Measurements from ENCODE around the gene PCNX2. TPM values are rescaled to one million over a fixed set of nuclear protein-coding genes. Genes with fewer than 3 reads are reported as not detected.

PCNX2 gene
- total and polyA plus RNA-seq, 2 donors (not counting 3 experiments of a cell fraction or from before 2014, with no cell fraction given) = 6.6 to 11.0 TPM

DNA sequence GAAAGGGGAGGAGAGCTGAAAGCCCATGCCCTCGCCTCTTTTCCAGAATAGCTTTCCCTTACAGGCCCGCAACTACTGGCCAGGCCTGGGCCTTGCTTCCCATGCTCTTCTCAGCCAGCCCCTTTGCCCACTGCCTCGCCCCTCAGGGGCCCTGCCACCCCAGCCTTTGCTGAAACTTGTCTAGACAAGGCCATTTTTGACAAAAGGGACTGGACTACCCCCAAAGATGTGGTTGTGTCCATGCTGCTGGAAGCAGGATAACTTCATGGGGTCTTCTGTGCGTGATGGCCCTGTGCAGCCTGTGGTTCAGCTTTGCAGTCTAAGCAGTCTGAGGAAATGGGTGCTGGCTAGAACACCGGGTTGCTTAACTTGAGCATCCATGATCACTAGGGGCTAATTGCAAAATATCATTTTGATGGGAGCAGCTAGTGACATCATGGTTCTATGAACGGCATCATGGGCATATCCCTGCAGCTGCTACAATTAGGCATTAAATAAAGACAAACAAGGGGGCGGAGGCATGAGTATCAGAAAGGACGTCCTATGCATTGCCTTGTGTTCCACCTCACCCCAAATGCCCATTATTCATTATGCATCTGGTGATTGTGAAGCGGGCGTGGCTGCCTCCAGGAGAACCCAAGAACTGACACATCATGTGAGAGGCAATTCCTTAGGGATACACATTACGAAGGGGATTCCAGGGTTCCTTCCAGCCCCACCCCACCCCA is 308.3 kb downstream of the PCNX2 start:
- intact Hi-C loops (cut with micrococcal nuclease) (no loop called here), dilution Hi-C loops (cut with MboI; ENCODE audit: extremely low pct_ligation_motif_present, low sequenced_read_pairs) (no loop called here)
- Histone ChIP-seq H4K20me1 (replicated peaks; ENCODE audit: control insufficient read depth, extremely low read depth, insufficient read depth, low read length) (no peaks in the 10 kb centered on the region), H3K36me3 (ENCODE audit: control insufficient read depth in 2 of 2, extremely low read depth in 1 of 2, insufficient read depth in 2 of 2, low read length in 2 of 2) (no peaks in the 10 kb centered on the region), H3K4me2 (ENCODE audit: insufficient read depth, low read length) (no peak overlapping the region), H3K4me1 (ENCODE audit: control insufficient read depth, extremely low read depth, insufficient read depth, low read length) (no peaks in the 10 kb centered on the region), H3K79me2 (ENCODE audit: control insufficient read depth, insufficient read depth, low read length) (no peaks in the 10 kb centered on the region), H3K9me3 (replicated peaks; ENCODE audit: control insufficient read depth, insufficient read depth, low read length) (no peaks in the 10 kb centered on the region), H3K27ac (ENCODE audit: insufficient read depth, low read depth, low read length) (no peak overlapping the region), H2AFZ (ENCODE audit: low read depth, low read length) (no peak overlapping the region), H3K9me1 (replicated peaks; ENCODE audit: control insufficient read depth, extremely low read depth, insufficient read depth, low read length) (no peaks in the 10 kb centered on the region), H3K9ac (replicated peaks; ENCODE audit: extremely low read depth, insufficient read depth, low read length) (no peak overlapping the region), H3K27me3 (ENCODE audit: control insufficient read depth in 2 of 2, insufficient read depth in 2 of 2, low read length in 2 of 2) (no peaks in the 10 kb centered on the region), H3K4me3 (replicated peaks in 1 of 3; ENCODE audit: insufficient read depth in 1 of 3, low read depth in 1 of 3, low read length in 3 of 3) (no peak overlapping the region)
- DNase-seq (ENCODE audit: low read depth, low spot score) (no peak), FAIRE-seq (no peak)
- no peak for TF ChIP-seq FOS (IDR thresholded peaks at IDR 0.05; ENCODE audit: borderline replicate concordance, insufficient read depth, low read length)
- TF ChIP-seq POLR2AphosphoS5 (IDR thresholded peaks at IDR 0.05; ENCODE audit: insufficient read depth, low read depth, low read length) = no peak
- no peak for TF ChIP-seq EZH2 (IDR thresholded peaks at IDR 0.05; ENCODE audit: borderline replicate concordance, low read depth, low read length, severe bottlenecking)
- no peak for TF ChIP-seq POLR2A (IDR thresholded peaks at IDR 0.05; ENCODE audit: low read depth, low read length)
- TF ChIP-seq JUN (IDR thresholded peaks at IDR 0.05; ENCODE audit: borderline replicate concordance, insufficient read depth, insufficient read length, low read depth) = no peak
- TF ChIP-seq MYC (IDR thresholded peaks at IDR 0.05; ENCODE audit: low read depth, low read length) = no peak
- no peak for TF ChIP-seq GATA2 (IDR thresholded peaks at IDR 0.05; ENCODE audit: insufficient read depth, insufficient read length, low read depth, low read length)
- TF ChIP-seq, protein P1, sequence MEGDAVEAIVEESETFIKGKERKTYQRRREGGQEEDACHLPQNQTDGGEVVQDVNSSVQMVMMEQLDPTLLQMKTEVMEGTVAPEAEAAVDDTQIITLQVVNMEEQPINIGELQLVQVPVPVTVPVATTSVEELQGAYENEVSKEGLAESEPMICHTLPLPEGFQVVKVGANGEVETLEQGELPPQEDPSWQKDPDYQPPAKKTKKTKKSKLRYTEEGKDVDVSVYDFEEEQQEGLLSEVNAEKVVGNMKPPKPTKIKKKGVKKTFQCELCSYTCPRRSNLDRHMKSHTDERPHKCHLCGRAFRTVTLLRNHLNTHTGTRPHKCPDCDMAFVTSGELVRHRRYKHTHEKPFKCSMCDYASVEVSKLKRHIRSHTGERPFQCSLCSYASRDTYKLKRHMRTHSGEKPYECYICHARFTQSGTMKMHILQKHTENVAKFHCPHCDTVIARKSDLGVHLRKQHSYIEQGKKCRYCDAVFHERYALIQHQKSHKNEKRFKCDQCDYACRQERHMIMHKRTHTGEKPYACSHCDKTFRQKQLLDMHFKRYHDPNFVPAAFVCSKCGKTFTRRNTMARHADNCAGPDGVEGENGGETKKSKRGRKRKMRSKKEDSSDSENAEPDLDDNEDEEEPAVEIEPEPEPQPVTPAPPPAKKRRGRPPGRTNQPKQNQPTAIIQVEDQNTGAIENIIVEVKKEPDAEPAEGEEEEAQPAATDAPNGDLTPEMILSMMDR (IDR thresholded peaks at IDR 0.05; ENCODE audit: extremely low read depth in 1 of 2, insufficient read depth in 1 of 2, low read depth in 1 of 2, low read length in 2 of 2) = no peak
- TF ChIP-seq, protein P2, sequence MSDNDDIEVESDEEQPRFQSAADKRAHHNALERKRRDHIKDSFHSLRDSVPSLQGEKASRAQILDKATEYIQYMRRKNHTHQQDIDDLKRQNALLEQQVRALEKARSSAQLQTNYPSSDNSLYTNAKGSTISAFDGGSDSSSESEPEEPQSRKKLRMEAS (IDR thresholded peaks at IDR 0.05; ENCODE audit: insufficient read depth, insufficient read length) = no peak
- ChIA-PET POLR2A (no interaction called here), CTCF (interaction anchor here (1.2 to 1.3 kb wide), 2 partner anchors 13 to 29 kb away, joined by 3 read pairs; no protein-coding TSS in a partner anchor)
- BruUV-seq (replicated peaks) = no TSS peak
